ENCODE results near the gene ROR2. TPM values are rescaled to one million over a fixed set of nuclear protein-coding genes. Genes with fewer than 3 reads are reported as not detected.

Gene ROR2
- total and polyA plus RNA-seq, 2 donors (not counting 3 experiments of a cell fraction or from before 2014, with no cell fraction given), result not detected

GRCh38 chr9:91855196-91855595, 94.8 kb downstream of the ROR2 start:
- H3K27me3 ChIP-seq (ENCODE audit: control insufficient read depth in 2 of 2, insufficient read depth in 2 of 2, low read length in 2 of 2), result no peaks in the 10 kb centered on the region
- no peaks in the 10 kb centered on the region for H3K4me1 ChIP-seq (ENCODE audit: control insufficient read depth, extremely low read depth, insufficient read depth, low read length)
- dilution Hi-C loops (cut with MboI; ENCODE audit: extremely low pct_ligation_motif_present, low sequenced_read_pairs), result no loop called here
- no peak overlapping the region for H3K4me2 ChIP-seq (ENCODE audit: insufficient read depth, low read length)
- FAIRE-seq (no peak), DNase-seq (ENCODE audit: low read depth, low spot score) (no peak)
- no peaks in the 10 kb centered on the region for H3K9me1 ChIP-seq (replicated peaks; ENCODE audit: control insufficient read depth, extremely low read depth, insufficient read depth, low read length)
- no peak overlapping the region for H3K4me3 ChIP-seq (replicated peaks in 1 of 3; ENCODE audit: insufficient read depth in 1 of 3, low read depth in 1 of 3, low read length in 3 of 3)
- TF ChIP-seq POLR2A (IDR thresholded peaks at IDR 0.05; ENCODE audit: low read depth, low read length), result no peak
- no peak for TF ChIP-seq EZH2 (IDR thresholded peaks at IDR 0.05; ENCODE audit: borderline replicate concordance, low read depth, low read length, severe bottlenecking)
- no peak for TF ChIP-seq MYC (IDR thresholded peaks at IDR 0.05; ENCODE audit: low read depth, low read length)
- TF ChIP-seq GATA2 (IDR thresholded peaks at IDR 0.05; ENCODE audit: insufficient read depth, insufficient read length, low read depth, low read length), result no peak
- TF ChIP-seq CTCF (IDR thresholded peaks at IDR 0.05; ENCODE audit: extremely low read depth in 1 of 2, insufficient read depth in 1 of 2, low read depth in 1 of 2, low read length in 2 of 2), result no peak
- no peak for TF ChIP-seq POLR2AphosphoS5 (IDR thresholded peaks at IDR 0.05; ENCODE audit: insufficient read depth, low read depth, low read length)
- TF ChIP-seq FOS (IDR thresholded peaks at IDR 0.05; ENCODE audit: borderline replicate concordance, insufficient read depth, low read length), result no peak
- TF ChIP-seq MAX (IDR thresholded peaks at IDR 0.05; ENCODE audit: insufficient read depth, insufficient read length), result no peak
- TF ChIP-seq JUN (IDR thresholded peaks at IDR 0.05; ENCODE audit: borderline replicate concordance, insufficient read depth, insufficient read length, low read depth), result no peak
- no peaks in the 10 kb centered on the region for H3K79me2 ChIP-seq (ENCODE audit: control insufficient read depth, insufficient read depth, low read length)
- H3K36me3 ChIP-seq (ENCODE audit: control insufficient read depth in 2 of 2, extremely low read depth in 1 of 2, insufficient read depth in 2 of 2, low read length in 2 of 2), result no peaks in the 10 kb centered on the region
- H3K27ac ChIP-seq (ENCODE audit: insufficient read depth, low read depth, low read length), result no peak overlapping the region
- no TSS peak for BruUV-seq (replicated peaks)
- no peak overlapping the region for H2AFZ ChIP-seq (ENCODE audit: low read depth, low read length)
- intact Hi-C loops (cut with micrococcal nuclease), result no loop called here
- no peak overlapping the region for H3K9ac ChIP-seq (replicated peaks; ENCODE audit: extremely low read depth, insufficient read depth, low read length)
- POLR2A ChIA-PET, result no interaction called here
- CTCF ChIA-PET, result no interaction called here
- no peaks in the 10 kb centered on the region for H4K20me1 ChIP-seq (replicated peaks; ENCODE audit: control insufficient read depth, extremely low read depth, insufficient read depth, low read length)
- no peaks in the 10 kb centered on the region for H3K9me3 ChIP-seq (replicated peaks; ENCODE audit: control insufficient read depth, insufficient read depth, low read length)

Measured in endothelial cell of umbilical vein (primary cell).